Measurements from ENCODE around the gene KLK15.
A peak's percentile ranks its signal among the peaks of the same experiment; 100 is the strongest.

Gene KLK15

DNA sequence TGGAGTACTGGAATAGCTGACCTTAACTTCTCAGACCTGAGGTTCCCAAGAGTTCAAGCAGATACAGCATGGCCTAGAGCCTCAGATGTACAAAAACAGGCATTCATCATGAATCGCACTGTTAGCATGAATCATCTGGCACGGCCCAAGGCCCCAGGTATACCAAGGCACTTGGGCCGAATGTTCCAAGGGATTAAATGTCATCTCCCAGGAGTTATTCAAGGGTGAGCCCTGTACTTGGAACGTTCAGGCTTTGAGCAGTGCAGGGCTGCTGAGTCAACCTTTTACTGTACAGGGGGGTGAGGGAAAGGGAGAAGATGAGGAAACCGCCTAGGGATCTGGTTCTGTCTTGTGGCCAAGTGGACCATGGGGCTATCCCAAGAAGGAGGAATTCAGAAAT lies 27.6 kb upstream of the KLK15 start:
- peak; percentile 17 for DNase-seq (ENCODE audit: low read depth)
- TF ChIP-seq, protein P1, sequence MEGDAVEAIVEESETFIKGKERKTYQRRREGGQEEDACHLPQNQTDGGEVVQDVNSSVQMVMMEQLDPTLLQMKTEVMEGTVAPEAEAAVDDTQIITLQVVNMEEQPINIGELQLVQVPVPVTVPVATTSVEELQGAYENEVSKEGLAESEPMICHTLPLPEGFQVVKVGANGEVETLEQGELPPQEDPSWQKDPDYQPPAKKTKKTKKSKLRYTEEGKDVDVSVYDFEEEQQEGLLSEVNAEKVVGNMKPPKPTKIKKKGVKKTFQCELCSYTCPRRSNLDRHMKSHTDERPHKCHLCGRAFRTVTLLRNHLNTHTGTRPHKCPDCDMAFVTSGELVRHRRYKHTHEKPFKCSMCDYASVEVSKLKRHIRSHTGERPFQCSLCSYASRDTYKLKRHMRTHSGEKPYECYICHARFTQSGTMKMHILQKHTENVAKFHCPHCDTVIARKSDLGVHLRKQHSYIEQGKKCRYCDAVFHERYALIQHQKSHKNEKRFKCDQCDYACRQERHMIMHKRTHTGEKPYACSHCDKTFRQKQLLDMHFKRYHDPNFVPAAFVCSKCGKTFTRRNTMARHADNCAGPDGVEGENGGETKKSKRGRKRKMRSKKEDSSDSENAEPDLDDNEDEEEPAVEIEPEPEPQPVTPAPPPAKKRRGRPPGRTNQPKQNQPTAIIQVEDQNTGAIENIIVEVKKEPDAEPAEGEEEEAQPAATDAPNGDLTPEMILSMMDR (conservative IDR thresholded peaks at IDR 0.05; ENCODE audit: control insufficient read depth, insufficient read depth, low read depth, low read length), result no peak
- H3K4me3 ChIP-seq (ENCODE audit: control insufficient read depth, low read depth, low read length), result no peak overlapping the region

DNA sequence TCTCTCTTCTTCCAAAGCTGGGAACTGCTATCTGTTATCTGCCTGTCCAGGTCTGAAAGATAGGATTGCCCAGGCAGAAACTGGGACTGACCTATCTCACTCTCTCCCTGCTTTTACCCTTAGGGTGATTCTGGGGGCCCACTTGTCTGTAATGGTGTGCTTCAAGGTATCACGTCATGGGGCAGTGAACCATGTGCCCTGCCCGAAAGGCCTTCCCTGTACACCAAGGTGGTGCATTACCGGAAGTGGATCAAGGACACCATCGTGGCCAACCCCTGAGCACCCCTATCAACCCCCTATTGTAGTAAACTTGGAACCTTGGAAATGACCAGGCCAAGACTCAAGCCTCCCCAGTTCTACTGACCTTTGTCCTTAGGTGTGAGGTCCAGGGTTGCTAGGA lies 26.5 kb upstream of the KLK15 start:
- no peak for DNase-seq (ENCODE audit: low read depth)
- TF ChIP-seq, protein P1 (conservative IDR thresholded peaks at IDR 0.05; ENCODE audit: control insufficient read depth, insufficient read depth, low read depth, low read length), result no peak
- no peak overlapping the region for H3K4me3 ChIP-seq (ENCODE audit: control insufficient read depth, low read depth, low read length)

DNA sequence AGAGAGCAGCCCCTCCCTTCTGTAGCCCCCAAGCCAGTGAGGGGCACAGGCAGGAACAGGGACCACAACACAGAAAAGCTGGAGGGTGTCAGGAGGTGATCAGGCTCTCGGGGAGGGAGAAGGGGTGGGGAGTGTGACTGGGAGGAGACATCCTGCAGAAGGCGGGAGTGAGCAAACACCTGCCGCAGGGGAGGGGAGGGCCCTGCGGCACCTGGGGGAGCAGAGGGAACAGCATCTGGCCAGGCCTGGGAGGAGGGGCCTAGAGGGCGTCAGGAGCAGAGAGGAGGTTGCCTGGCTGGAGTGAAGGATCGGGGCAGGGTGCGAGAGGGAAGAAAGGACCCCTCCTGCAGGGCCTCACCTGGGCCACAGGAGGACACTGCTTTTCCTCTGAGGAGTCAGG lies 25.5 kb upstream of the KLK15 start:
- DNase-seq (ENCODE audit: low read depth), result no peak

DNA sequence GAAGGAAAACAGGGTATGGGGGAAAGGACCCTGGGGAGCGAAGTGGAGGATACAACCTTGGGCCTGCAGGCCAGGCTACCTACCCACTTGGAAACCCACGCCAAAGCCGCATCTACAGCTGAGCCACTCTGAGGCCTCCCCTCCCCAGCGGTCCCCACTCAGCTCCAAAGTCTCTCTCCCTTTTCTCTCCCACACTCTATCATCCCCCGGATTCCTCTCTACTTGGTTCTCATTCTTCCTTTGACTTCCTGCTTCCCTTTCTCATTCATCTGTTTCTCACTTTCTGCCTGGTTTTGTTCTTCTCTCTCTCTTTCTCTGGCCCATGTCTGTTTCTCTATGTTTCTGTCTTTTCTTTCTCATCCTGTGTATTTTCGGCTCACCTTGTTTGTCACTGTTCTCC lies 24.0 kb upstream of the KLK15 start:
- TF ChIP-seq, protein P1 (conservative IDR thresholded peaks at IDR 0.05; ENCODE audit: control insufficient read depth, insufficient read depth, low read depth, low read length), result no peak
- DNase-seq (ENCODE audit: low read depth), result no peak

More for the DNA sequence above, 25.5 kb upstream of the KLK15 start:
- TF ChIP-seq, protein P1 (conservative IDR thresholded peaks at IDR 0.05; ENCODE audit: control insufficient read depth, insufficient read depth, low read depth, low read length), result no peak
- H3K4me3 ChIP-seq (ENCODE audit: control insufficient read depth, low read depth, low read length), result no peak overlapping the region

DNA sequence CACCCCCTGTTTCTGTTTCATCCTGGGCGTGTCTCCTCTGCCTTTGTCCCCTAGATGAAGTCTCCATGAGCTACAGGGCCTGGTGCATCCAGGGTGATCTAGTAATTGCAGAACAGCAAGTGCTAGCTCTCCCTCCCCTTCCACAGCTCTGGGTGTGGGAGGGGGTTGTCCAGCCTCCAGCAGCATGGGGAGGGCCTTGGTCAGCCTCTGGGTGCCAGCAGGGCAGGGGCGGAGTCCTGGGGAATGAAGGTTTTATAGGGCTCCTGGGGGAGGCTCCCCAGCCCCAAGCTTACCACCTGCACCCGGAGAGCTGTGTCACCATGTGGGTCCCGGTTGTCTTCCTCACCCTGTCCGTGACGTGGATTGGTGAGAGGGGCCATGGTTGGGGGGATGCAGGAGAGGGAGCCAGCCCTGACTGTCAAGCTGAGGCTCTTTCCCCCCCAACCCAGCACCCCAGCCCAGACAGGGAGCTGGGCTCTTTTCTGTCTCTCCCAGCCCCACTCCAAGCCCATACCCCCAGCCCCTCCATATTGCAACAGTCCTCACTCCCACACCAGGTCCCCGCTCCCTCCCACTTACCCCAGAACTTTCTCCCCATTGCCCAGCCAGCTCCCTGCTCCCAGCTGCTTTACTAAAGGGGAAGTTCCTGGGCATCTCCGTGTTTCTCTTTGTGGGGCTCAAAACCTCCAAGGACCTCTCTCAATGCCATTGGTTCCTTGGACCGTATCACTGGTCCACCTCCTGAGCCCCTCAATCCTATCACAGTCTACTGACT lies 21.4 kb upstream of the KLK15 start, which contains the start of gene KLK3:
Gene KLK3 (plus strand): TSS at position 280 of the 775 bp plus-strand sequence. CDS start 41 bp downstream, at position 321.
- H3K4me3 ChIP-seq (ENCODE audit: control insufficient read depth, low read depth, low read length), result no peak within 1 kb of the TSS

More for the DNA sequence above, 24.0 kb upstream of the KLK15 start:
- H3K4me3 ChIP-seq (ENCODE audit: control insufficient read depth, low read depth, low read length), result no peak overlapping the region

DNA sequence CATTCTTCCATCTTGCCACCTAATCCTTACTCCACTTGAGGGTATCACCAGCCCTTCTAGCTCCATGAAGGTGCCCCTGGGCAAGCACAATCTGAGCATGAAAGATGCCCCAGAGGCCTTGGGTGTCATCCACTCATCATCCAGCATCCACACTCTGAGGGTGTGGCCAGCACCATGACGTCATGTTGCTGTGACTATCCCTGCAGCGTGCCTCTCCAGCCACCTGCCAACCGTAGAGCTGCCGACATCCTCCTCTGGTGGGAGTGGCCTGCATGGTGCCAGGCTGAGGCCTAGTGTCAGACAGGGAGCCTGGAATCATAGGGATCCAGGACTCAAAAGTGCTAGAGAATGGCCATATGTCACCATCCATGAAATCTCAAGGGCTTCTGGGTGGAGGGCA lies 18.2 kb upstream of the KLK15 start:
- no peak overlapping the region for H3K4me3 ChIP-seq (ENCODE audit: control insufficient read depth, low read depth, low read length)
- DNase-seq (ENCODE audit: low read depth), result no peak
- TF ChIP-seq, protein P1 (conservative IDR thresholded peaks at IDR 0.05; ENCODE audit: control insufficient read depth, insufficient read depth, low read depth, low read length), result no peak

More for the DNA sequence above, 21.4 kb upstream of the KLK15 start, which contains the start of gene KLK3:
- no peak for DNase-seq (ENCODE audit: low read depth)
- TF ChIP-seq, protein P1 (conservative IDR thresholded peaks at IDR 0.05; ENCODE audit: control insufficient read depth, insufficient read depth, low read depth, low read length), result no peak
